ENCODE measurements around the gene ST14.

Gene ST14

GRCh38 chr11:130121445-130121978, 38.1 kb upstream of the ST14 start:
- intact Hi-C loops (cut with DNase I; ENCODE audit: low total_unique reads): loop anchor here (5.0 kb wide), 1 partner anchor 119 kb away; the partner anchor contains the start of gene PRDM10
- no peaks in the 10 kb centered on the region for H3K27me3 ChIP-seq
- peaks cover 0 to 38% (median 15%) of the 10 kb centered on the region in 4 donors for H3K4me1 ChIP-seq
- H3K4me3 ChIP-seq: no peak overlapping the region
- H3K9me3 ChIP-seq: no peaks in the 10 kb centered on the region
- peaks cover 16 to 28% (median 18%) of the 10 kb centered on the region in 3 donors for H3K36me3 ChIP-seq
- TF ChIP-seq CTCF (IDR thresholded peaks at IDR 0.05): no peak
- peak overlapping the region in 1 of 2 donors; percentile 32 for H3K27ac ChIP-seq
- no peak for DNase-seq

GRCh38 chr11:130122141-130122575, 37.4 kb upstream of the ST14 start:
- Histone ChIP-seq H3K4me1 (peaks cover 0 to 38% (median 15%) of the 10 kb centered on the region in 4 donors), H3K36me3 (peaks cover 16 to 27% (median 24%) of the 10 kb centered on the region in 3 donors)
- TF ChIP-seq CTCF (IDR thresholded peaks at IDR 0.05): no peak

GRCh38 chr11:130123414-130124040, 36.1 kb upstream of the ST14 start:
- peak overlapping the region; percentile 56 to 71 for H3K27ac ChIP-seq
- TF ChIP-seq CTCF (IDR thresholded peaks at IDR 0.05): no peak
- H3K4me1 ChIP-seq: peaks cover 0 to 38% (median 15%) of the 10 kb centered on the region in 4 donors
- H3K9me3 ChIP-seq: no peaks in the 10 kb centered on the region
- intact Hi-C loops (cut with DNase I; ENCODE audit: low total_unique reads): loop anchor here (5.0 kb wide), 1 partner anchor 121 kb away; the partner anchor contains the start of gene PRDM10
- peaks cover 29 to 40% (median 36%) of the 10 kb centered on the region in 3 donors for H3K36me3 ChIP-seq
- DNase-seq: no peak
- H3K4me3 ChIP-seq: no peak overlapping the region
- H3K27me3 ChIP-seq: no peaks in the 10 kb centered on the region

More at GRCh38 chr11:130122141-130122575, 37.4 kb upstream of the ST14 start:
- H3K27me3 ChIP-seq: no peaks in the 10 kb centered on the region
- no peaks in the 10 kb centered on the region for H3K9me3 ChIP-seq
- no peak for DNase-seq
- H3K4me3 ChIP-seq: no peak overlapping the region
- no peak overlapping the region for H3K27ac ChIP-seq
- intact Hi-C loops (cut with DNase I; ENCODE audit: low total_unique reads): loop anchor here (5.0 kb wide), 1 partner anchor 120 kb away; the partner anchor contains the start of gene PRDM10

GRCh38 chr11:130124096-130124495, 35.5 kb upstream of the ST14 start:
- Histone ChIP-seq H3K4me1 (peaks cover 0 to 38% (median 15%) of the 10 kb centered on the region in 4 donors), H3K4me3 (no peak overlapping the region), H3K27ac (peak overlapping the region; percentile 56 to 71), H3K36me3 (peaks cover 34 to 46% (median 41%) of the 10 kb centered on the region in 3 donors), H3K9me3 (no peaks in the 10 kb centered on the region), H3K27me3 (no peaks in the 10 kb centered on the region)
- intact Hi-C loops (cut with DNase I; ENCODE audit: low total_unique reads): loop anchor here (5.0 kb wide), 1 partner anchor 122 kb away; the partner anchor contains the start of gene PRDM10
- no peak for TF ChIP-seq CTCF (IDR thresholded peaks at IDR 0.05)
- DNase-seq: peak; percentile 87 to 90

GRCh38 chr11:130125638-130126037, 33.9 kb upstream of the ST14 start:
- no peak for TF ChIP-seq CTCF (IDR thresholded peaks at IDR 0.05)
- H3K27me3 ChIP-seq: no peaks in the 10 kb centered on the region
- no peak overlapping the region for H3K27ac ChIP-seq
- intact Hi-C loops (cut with DNase I; ENCODE audit: low total_unique reads): loop anchor here (5.0 kb wide), 1 partner anchor 53 kb away; no protein-coding TSS in a partner anchor
- H3K4me1 ChIP-seq: peaks cover 0 to 34% (median 15%) of the 10 kb centered on the region in 4 donors
- DNase-seq: no peak
- H3K4me3 ChIP-seq: no peak overlapping the region
- no peaks in the 10 kb centered on the region for H3K9me3 ChIP-seq
- H3K36me3 ChIP-seq: peaks cover 48 to 62% (median 56%) of the 10 kb centered on the region in 3 donors
